SU-DHL-6 (cell line): ENCODE results near the gene ARID3B.

ENCODE experiments used
- H2AFZ ChIP-seq: fragments of 200-600 bp; sonication (generic); 2 replicates; pipeline ENCODE4 v1.6.1; 2014; ENCODE audit warnings: low read depth, mild to moderate bottlenecking, moderate library complexity, mixed read lengths, antibody characterized with exemption, low read length; ENCODE audit not compliant: severe bottlenecking
- H3F3A ChIP-seq: fragments of 200-600 bp; shearing (Covaris generic); 2 replicates; pipeline ENCODE4 v1.6.0; 2016; ENCODE audit warnings: antibody characterized with exemption, mild to moderate bottlenecking; ENCODE audit not compliant: insufficient read depth
- H3K27ac ChIP-seq: fragments of 200-600 bp; sonication (generic); 2 replicates; pipeline ENCODE4 v1.5.1; 2016; ENCODE audit warnings: low read depth, mild to moderate bottlenecking, low read length, moderate library complexity, mixed read lengths
- H3K27me3 ChIP-seq: fragments of 200-600 bp; sonication (generic), shearing (Covaris generic); 2 replicates; pipeline ENCODE4 v1.6.0; 2014; ENCODE audit warnings: mild to moderate bottlenecking, low read length
- H3K36me3 ChIP-seq: fragments of 200-600 bp; sonication (generic); 2 replicates; pipeline ENCODE4 v1.6.1; 2014; ENCODE audit warnings: mild to moderate bottlenecking, low read length, mixed read lengths
- H3K4me2 ChIP-seq: fragments of 300-600, 200-600 bp; shearing (Covaris generic), sonication (generic); 2 replicates; pipeline ENCODE4 v1.6.0; 2014; ENCODE audit warnings: low read length, low read depth, mild to moderate bottlenecking; ENCODE audit not compliant: poor library complexity, severe bottlenecking
- H3K4me3 ChIP-seq: fragments of 200-600 bp; sonication (generic); 2 replicates; pipeline ENCODE4 v1.5.1; 2014; ENCODE audit warnings: antibody characterized with exemption, low read length, mild to moderate bottlenecking, mixed read lengths; ENCODE audit not compliant: insufficient read depth, poor library complexity, severe bottlenecking
- H3K79me2 ChIP-seq: fragments of 200-600 bp; sonication (generic); 2 replicates; pipeline ENCODE4 v1.6.1; 2014; ENCODE audit warnings: mild to moderate bottlenecking, low read length, moderate library complexity; ENCODE audit not compliant: insufficient read depth
- H3K9ac ChIP-seq: fragments of 200-600 bp; sonication (generic); 2 replicates; pipeline ENCODE4 v1.7.0; 2014; ENCODE audit warnings: mild to moderate bottlenecking, low read length
- H3K9me2 ChIP-seq: fragments of 200-600 bp; sonication (generic); replicated peaks from 2 replicates; pipeline ENCODE4 v1.6.1; 2014; ENCODE audit warnings: low read length; ENCODE audit not compliant: insufficient read depth
- H3K9me3 ChIP-seq: fragments of 200-600 bp; sonication (generic); 2 replicates; pipeline ENCODE4 v1.6.1; 2014; ENCODE audit warnings: low read length, mixed read lengths; ENCODE audit not compliant: insufficient read depth
- H4K20me1 ChIP-seq: fragments of 200-600 bp; sonication (generic); 2 replicates; pipeline ENCODE4 v1.6.1; 2014; ENCODE audit warnings: low read depth, mild to moderate bottlenecking, antibody characterized with exemption, low read length, moderate library complexity, mixed read lengths
- EZH2phosphoT487 ChIP-seq: fragments of 200-600 bp; sonication (generic), shearing (Covaris generic); conservative IDR thresholded peaks from 2 replicates; pipeline ENCODE4 v1.6.1; 2018; ENCODE audit warnings: mild to moderate bottlenecking, antibody characterized with exemption, low read length, moderate library complexity, mixed read lengths
- TF ChIP-seq, protein P1 (sequence below): fragments of 200-600 bp; sonication (generic); IDR thresholded peaks from one replicate; pipeline ENCODE4 v1.5.1; 2017; ENCODE audit warnings: antibody characterized with exemption, mild to moderate bottlenecking, low read length, moderate library complexity; ENCODE audit not compliant: insufficient read depth, poor library complexity, severe bottlenecking

ARID3B gene

DNA sequence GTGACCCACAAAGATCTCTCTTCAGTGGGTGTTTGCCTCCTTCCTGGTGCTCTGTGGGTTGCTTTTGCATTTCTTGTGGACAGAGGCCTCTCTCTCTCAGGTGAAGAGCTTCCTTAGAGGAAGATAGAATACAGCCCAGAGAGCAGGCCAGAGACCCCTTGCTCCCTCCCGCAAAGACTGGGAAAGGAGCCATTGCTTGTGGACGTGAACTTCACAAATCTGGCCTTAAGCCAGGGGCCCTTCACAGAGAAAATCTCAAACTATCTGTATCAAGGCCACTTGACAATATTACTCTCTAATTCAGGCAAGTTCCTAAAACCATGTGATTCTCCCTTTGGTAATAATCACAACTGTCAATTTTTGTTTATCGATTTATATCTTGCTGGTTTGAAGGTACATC is 44.2 kb downstream of the ARID3B start:
- Histone ChIP-seq H3K27me3 (no peaks in the 10 kb centered on the region), H3K4me3 (no peak overlapping the region), H3K9me2 (no peaks in the 10 kb centered on the region), H3K9ac (no peak overlapping the region), H3F3A (no peaks in the 10 kb centered on the region), H3K9me3 (no peaks in the 10 kb centered on the region), H2AFZ (no peak overlapping the region), H3K4me2 (no peak overlapping the region), H4K20me1 (no peaks in the 10 kb centered on the region), H3K36me3 (no peaks in the 10 kb centered on the region), H3K27ac (no peak overlapping the region), H3K79me2 (no peaks in the 10 kb centered on the region)
- TF ChIP-seq EZH2phosphoT487 = no peak
- TF ChIP-seq, protein P1, sequence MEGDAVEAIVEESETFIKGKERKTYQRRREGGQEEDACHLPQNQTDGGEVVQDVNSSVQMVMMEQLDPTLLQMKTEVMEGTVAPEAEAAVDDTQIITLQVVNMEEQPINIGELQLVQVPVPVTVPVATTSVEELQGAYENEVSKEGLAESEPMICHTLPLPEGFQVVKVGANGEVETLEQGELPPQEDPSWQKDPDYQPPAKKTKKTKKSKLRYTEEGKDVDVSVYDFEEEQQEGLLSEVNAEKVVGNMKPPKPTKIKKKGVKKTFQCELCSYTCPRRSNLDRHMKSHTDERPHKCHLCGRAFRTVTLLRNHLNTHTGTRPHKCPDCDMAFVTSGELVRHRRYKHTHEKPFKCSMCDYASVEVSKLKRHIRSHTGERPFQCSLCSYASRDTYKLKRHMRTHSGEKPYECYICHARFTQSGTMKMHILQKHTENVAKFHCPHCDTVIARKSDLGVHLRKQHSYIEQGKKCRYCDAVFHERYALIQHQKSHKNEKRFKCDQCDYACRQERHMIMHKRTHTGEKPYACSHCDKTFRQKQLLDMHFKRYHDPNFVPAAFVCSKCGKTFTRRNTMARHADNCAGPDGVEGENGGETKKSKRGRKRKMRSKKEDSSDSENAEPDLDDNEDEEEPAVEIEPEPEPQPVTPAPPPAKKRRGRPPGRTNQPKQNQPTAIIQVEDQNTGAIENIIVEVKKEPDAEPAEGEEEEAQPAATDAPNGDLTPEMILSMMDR = no peak

DNA sequence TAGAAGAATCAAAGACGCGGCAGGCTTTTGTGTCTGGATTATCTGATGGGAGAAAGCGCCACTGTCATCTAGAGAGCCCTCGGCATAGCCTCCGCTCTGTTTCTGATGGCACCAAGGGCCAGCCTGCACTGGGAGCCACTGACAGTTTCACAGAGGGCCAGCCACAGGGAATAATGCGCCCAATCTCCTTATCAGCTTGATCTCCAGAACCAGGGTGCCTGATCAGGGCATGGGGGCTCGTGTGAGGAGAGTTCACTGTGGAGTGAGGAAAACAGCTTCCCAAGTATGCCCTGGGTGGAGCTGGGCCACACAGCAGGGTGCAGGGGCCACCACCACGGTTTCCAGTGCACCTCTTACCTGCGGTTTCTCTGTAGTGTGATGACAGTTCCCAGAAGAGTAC is 44.8 kb downstream of the ARID3B start:
- Histone ChIP-seq H3K9me3 (no peaks in the 10 kb centered on the region), H3K79me2 (no peaks in the 10 kb centered on the region), H4K20me1 (no peaks in the 10 kb centered on the region), H3K4me2 (no peak overlapping the region), H3K36me3 (no peaks in the 10 kb centered on the region), H2AFZ (no peak overlapping the region), H3K27ac (no peak overlapping the region), H3K9ac (no peak overlapping the region), H3K4me3 (no peak overlapping the region), H3K27me3 (no peaks in the 10 kb centered on the region), H3K9me2 (no peaks in the 10 kb centered on the region), H3F3A (no peaks in the 10 kb centered on the region)
- TF ChIP-seq, protein P1 = no peak
- no peak for TF ChIP-seq EZH2phosphoT487

DNA sequence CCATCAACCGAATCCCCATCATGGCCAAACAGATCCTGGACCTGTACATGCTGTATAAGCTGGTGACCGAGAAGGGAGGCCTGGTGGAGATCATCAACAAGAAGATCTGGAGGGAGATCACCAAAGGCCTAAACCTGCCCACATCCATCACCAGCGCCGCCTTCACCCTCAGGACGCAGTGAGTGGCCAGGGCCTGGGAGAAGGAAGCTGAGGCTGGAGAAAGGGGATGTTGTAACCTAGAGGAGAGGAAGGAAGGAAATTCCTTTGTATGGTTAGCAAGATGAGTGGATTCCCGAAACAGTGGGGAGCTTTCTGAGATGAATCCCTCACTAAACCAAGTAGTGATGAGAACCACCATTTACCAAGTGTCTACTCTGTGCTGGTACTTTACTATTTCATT is 48.8 kb downstream of the ARID3B start:
- Histone ChIP-seq H4K20me1 (no peaks in the 10 kb centered on the region), H3F3A (no peaks in the 10 kb centered on the region), H3K9me3 (no peaks in the 10 kb centered on the region), H2AFZ (no peak overlapping the region), H3K4me3 (no peak overlapping the region), H3K79me2 (no peaks in the 10 kb centered on the region), H3K9ac (no peak overlapping the region), H3K4me2 (no peak overlapping the region), H3K27me3 (no peaks in the 10 kb centered on the region), H3K36me3 (no peaks in the 10 kb centered on the region), H3K27ac (no peak overlapping the region), H3K9me2 (no peaks in the 10 kb centered on the region)
- TF ChIP-seq, protein P1 = no peak
- no peak for TF ChIP-seq EZH2phosphoT487

DNA sequence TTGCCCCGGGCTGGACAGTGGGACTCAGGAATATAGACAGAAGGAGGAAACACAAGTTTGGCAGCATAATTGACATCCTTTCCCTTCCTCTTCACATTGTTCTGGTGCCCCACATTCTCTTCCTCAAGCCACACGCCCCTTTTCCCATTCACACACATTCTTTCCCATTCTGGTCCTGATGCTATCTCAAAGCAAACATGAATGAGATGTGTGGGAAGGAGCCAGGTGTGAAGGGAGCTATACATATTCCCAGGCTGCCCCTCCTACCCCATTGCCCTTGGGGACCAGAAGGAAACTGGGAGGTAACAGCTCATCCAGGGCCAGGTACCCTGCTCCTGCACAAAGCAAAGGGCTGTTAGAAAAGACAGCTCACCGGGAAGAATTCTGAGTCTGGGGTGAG is 51.2 kb downstream of the ARID3B start:
- TF ChIP-seq EZH2phosphoT487 = no peak
- TF ChIP-seq, protein P1 = no peak
- H3K27me3 ChIP-seq = no peaks in the 10 kb centered on the region
- H3K4me2 ChIP-seq = no peak overlapping the region
- H3K36me3 ChIP-seq = no peaks in the 10 kb centered on the region
- H3K9ac ChIP-seq = no peak overlapping the region
- H3K27ac ChIP-seq = no peak overlapping the region
- no peaks in the 10 kb centered on the region for H3F3A ChIP-seq
- H4K20me1 ChIP-seq = no peaks in the 10 kb centered on the region
- no peak overlapping the region for H3K4me3 ChIP-seq
- H3K9me3 ChIP-seq = no peaks in the 10 kb centered on the region
- no peak overlapping the region for H2AFZ ChIP-seq
- no peaks in the 10 kb centered on the region for H3K79me2 ChIP-seq
- H3K9me2 ChIP-seq = no peaks in the 10 kb centered on the region
